ENCODE results near the gene MCUB. TPM values are rescaled to one million over a fixed set of nuclear protein-coding genes. Genes with fewer than 3 reads are reported as not detected.

Gene MCUB
- total RNA-seq, 1 experiment from 2014 or later, result 24.1 TPM

DNA sequence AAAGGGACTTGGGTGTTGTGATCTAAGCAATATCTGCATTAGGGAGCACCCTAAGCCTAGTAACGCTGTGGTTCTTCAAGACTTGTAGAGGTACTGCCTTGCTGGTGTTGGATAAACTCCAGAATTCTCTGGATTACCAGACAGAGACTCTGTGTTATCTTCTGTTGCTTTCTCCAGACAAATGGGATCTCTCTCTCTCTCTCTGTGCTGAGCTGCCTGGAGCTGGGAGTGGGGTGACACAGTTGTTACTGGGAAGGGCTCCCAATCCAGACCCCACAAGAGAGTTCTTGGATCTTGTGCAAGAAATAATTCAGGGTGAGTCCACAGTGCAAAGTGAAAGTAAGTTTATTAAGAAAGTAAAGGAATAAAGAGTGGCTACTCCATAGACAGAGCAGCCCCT is 48.8 kb downstream of the MCUB start:
- Histone ChIP-seq H3K9me3 (ENCODE audit: control insufficient read depth, insufficient read depth, low read depth, low read length) (no peaks in the 10 kb centered on the region), H3K36me3 (ENCODE audit: control insufficient read depth, insufficient read depth, low read length) (no peaks in the 10 kb centered on the region), H3K27ac (ENCODE audit: low read length) (no peak overlapping the region), H3K4me1 (ENCODE audit: control insufficient read depth, insufficient read depth, low read length) (no peaks in the 10 kb centered on the region), H3K27me3 (ENCODE audit: control insufficient read depth, insufficient read depth, low read length) (no peaks in the 10 kb centered on the region), H3K4me3 (ENCODE audit: low read depth in 2 of 2, low read length in 2 of 2) (no peak overlapping the region)
- TF ChIP-seq SIN3A (IDR thresholded peaks at IDR 0.05; ENCODE audit: borderline replicate concordance, insufficient read depth, low read depth, low read length), result no peak
- TF ChIP-seq TCF7L2 (IDR thresholded peaks at IDR 0.05; ENCODE audit: low read depth, low read length), result no peak
- TF ChIP-seq CTCF (IDR thresholded peaks at IDR 0.05), result no peak
- no peak for TF ChIP-seq POLR2AphosphoS5 (IDR thresholded peaks at IDR 0.05; ENCODE audit: low read depth, low read length)
- no peak for TF ChIP-seq REST (IDR thresholded peaks at IDR 0.05; ENCODE audit: insufficient read depth in 1 of 2, low read depth in 2 of 2, low read length in 1 of 2)
- ATAC-seq, result no peak
- BruUV-seq (replicated peaks), result no TSS peak
- ChIA-PET POLR2A (no interaction called here), CTCF (no interaction called here)
- DNase-seq (ENCODE audit: low read depth, low spot score), result no peak
- in situ Hi-C loops (cut with HindIII; ENCODE audit: low pct_unique_long_range_greater_than_20kb, low sequenced_read_pairs), result no loop called here
- intact Hi-C loops (cut with micrococcal nuclease; ENCODE audit: unreplicated experiment), result no loop called here

DNA sequence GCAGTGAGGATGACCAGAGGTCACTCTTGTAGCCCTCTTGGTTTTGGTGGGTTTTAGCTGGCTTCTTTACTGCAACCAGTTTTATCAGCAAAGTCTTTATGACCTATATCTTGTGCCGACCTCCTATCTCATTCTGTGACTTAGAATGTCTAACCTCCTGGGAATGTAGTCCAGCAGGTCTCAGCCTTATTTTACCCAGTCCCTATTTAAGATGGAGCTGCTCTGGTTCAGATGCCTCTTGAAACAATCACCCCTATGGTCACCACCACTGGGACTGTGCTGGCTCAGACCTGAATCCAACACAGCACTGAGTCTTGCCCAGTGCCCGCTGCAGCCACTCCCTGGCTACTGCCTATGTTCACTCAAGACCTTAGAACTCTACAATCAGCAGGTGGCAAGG is 49.4 kb downstream of the MCUB start:
- H3K27me3 ChIP-seq (ENCODE audit: control insufficient read depth, insufficient read depth, low read length), result no peaks in the 10 kb centered on the region
- no peak overlapping the region for H3K4me3 ChIP-seq (ENCODE audit: low read depth in 2 of 2, low read length in 2 of 2)
- no peak for DNase-seq (ENCODE audit: low read depth, low spot score)
- CTCF ChIA-PET, result no interaction called here
- H3K36me3 ChIP-seq (ENCODE audit: control insufficient read depth, insufficient read depth, low read length), result no peaks in the 10 kb centered on the region
- no peak overlapping the region for H3K27ac ChIP-seq (ENCODE audit: low read length)
- POLR2A ChIA-PET, result no interaction called here
- BruUV-seq (replicated peaks), result no TSS peak
- H3K4me1 ChIP-seq (ENCODE audit: control insufficient read depth, insufficient read depth, low read length), result no peaks in the 10 kb centered on the region
- no peaks in the 10 kb centered on the region for H3K9me3 ChIP-seq (ENCODE audit: control insufficient read depth, insufficient read depth, low read depth, low read length)
- intact Hi-C loops (cut with micrococcal nuclease; ENCODE audit: unreplicated experiment), result no loop called here
- TF ChIP-seq SIN3A (IDR thresholded peaks at IDR 0.05; ENCODE audit: borderline replicate concordance, insufficient read depth, low read depth, low read length), result no peak
- no peak for ATAC-seq
- in situ Hi-C loops (cut with HindIII; ENCODE audit: low pct_unique_long_range_greater_than_20kb, low sequenced_read_pairs), result no loop called here

DNA sequence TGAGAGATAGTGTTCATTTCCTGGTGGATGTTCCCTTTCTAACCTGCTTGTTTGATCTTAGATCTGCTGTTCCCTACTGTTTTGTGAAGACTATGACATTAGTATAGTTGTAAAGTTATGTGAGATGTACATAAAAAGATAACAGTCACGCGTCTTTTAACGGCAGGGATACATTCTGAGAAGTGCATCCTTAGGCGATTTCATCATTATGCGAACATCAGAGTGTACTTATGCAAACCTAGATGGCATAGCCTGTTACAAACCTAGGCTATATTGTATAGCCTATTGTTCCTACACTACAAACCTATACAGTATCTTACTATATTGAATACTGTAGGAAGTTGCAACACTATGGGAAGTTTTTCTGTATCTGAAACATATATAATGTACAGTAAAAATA is 50.4 kb downstream of the MCUB start:
- Histone ChIP-seq H3K4me1 (ENCODE audit: control insufficient read depth, insufficient read depth, low read length) (no peaks in the 10 kb centered on the region), H3K9me3 (ENCODE audit: control insufficient read depth, insufficient read depth, low read depth, low read length) (no peaks in the 10 kb centered on the region), H3K27me3 (ENCODE audit: control insufficient read depth, insufficient read depth, low read length) (no peaks in the 10 kb centered on the region), H3K4me3 (ENCODE audit: low read depth in 2 of 2, low read length in 2 of 2) (no peak overlapping the region), H3K36me3 (ENCODE audit: control insufficient read depth, insufficient read depth, low read length) (no peaks in the 10 kb centered on the region), H3K27ac (ENCODE audit: low read length) (no peak overlapping the region)
- DNase-seq (ENCODE audit: low read depth, low spot score), result no peak
- no peak for ATAC-seq
- intact Hi-C loops (cut with micrococcal nuclease; ENCODE audit: unreplicated experiment) (no loop called here), in situ Hi-C loops (cut with HindIII; ENCODE audit: low pct_unique_long_range_greater_than_20kb, low sequenced_read_pairs) (no loop called here)
- POLR2A ChIA-PET, result no interaction called here
- no peak for TF ChIP-seq REST (IDR thresholded peaks at IDR 0.05; ENCODE audit: insufficient read depth in 1 of 2, low read depth in 2 of 2, low read length in 1 of 2)
- no peak for TF ChIP-seq POLR2AphosphoS5 (IDR thresholded peaks at IDR 0.05; ENCODE audit: low read depth, low read length)
- no peak for TF ChIP-seq TCF7L2 (IDR thresholded peaks at IDR 0.05; ENCODE audit: low read depth, low read length)
- TF ChIP-seq SIN3A (IDR thresholded peaks at IDR 0.05; ENCODE audit: borderline replicate concordance, insufficient read depth, low read depth, low read length), result no peak
- TF ChIP-seq CTCF (IDR thresholded peaks at IDR 0.05), result no peak
- BruUV-seq (replicated peaks), result no TSS peak
- CTCF ChIA-PET, result no interaction called here
